Stomach (tissue), 9 donors: ENCODE results near the gene ANTXR2. TPM values are rescaled to one million over a fixed set of nuclear protein-coding genes. Genes with fewer than 3 reads are reported as not detected.

Source experiments
- DNase-seq, 2 donors: peaks; one replicate each; pipeline versions ENCODE4 v3.0.0 to v3.0.0-alpha.2; 2013 to 2019
- H3K27ac ChIP-seq, 5 donors: fragments of 200-600 bp in 4 of 5; sonication (generic) in 4 of 5; one replicate each; pipeline ENCODE4 v1.5.1; 2013 to 2019; ENCODE audit warnings: mild to moderate bottlenecking in 1 of 5, moderate library complexity in 1 of 5
- H3K27me3 ChIP-seq, 3 donors: fragments of 200-600 bp; sonication (generic); one replicate each; pipeline ENCODE4 v1.5.1; 2017 to 2019; ENCODE audit warnings: mixed run types in 1 of 3
- H3K36me3 ChIP-seq, 4 donors: fragments of 200-600 bp; sonication (generic); 1 replicate in 3 of 4; 2 replicates in 1 of 4; pipeline ENCODE4 v1.5.1; 2016 to 2019
- H3K4me1 ChIP-seq, 4 donors: fragments of 200-600 bp; sonication (generic); one replicate each; pipeline ENCODE4 v1.5.1; 2016 to 2019
- H3K4me3 ChIP-seq, 4 donors: fragments of 200-600 bp; sonication (generic) in 3 of 4; one replicate each; pipeline ENCODE4 v1.5.1; 2016 to 2019; ENCODE audit warnings: mild to moderate bottlenecking in 1 of 4
- H3K9me3 ChIP-seq, 4 donors: fragments of 200-600 bp; sonication (generic); one replicate each; pipeline ENCODE4 v1.5.1; 2016 to 2019
- EP300 ChIP-seq: sonication (generic); formaldehyde crosslinking; IDR thresholded peaks from one replicate; pipeline ENCODE4 v1.6.1; 2017; ENCODE audit warnings: antibody characterized with exemption
- POLR2A ChIP-seq, 4 donors: fragments of 450-650 bp; IDR thresholded peaks; one replicate each; pipeline ENCODE4 v1.6.1; 2016; ENCODE audit warnings: antibody characterized with exemption in 4 of 4, control low read depth in 2 of 4, mild to moderate bottlenecking in 1 of 4, moderate library complexity in 1 of 4
- POLR2AphosphoS5 ChIP-seq, 3 donors: sonication (generic); formaldehyde crosslinking; IDR thresholded peaks; one replicate each; pipeline ENCODE4 v1.6.1; 2016; ENCODE audit warnings: antibody characterized with exemption in 3 of 3
- WGBS, 5 donors: extraction: QIAGEN DNeasy Blood & Tissue Kit in 3 of 5; methylation state at CpG; one replicate each; pipeline versions ENCODE4 v1.1.5 to v1.1.7; 2013 to 2018; 5-methylcytosine and 5-hydroxymethylcytosine counted together
- intact Hi-C: fragments of 100-400 bp; cut with DNase I; formaldehyde crosslinking; loops from one replicate; pipeline ENCODE4 v1.15.1; 2023; ENCODE audit warnings: low total_unique reads
- polyA plus RNA-seq, 3 donors: library from polyadenylated mRNA; stranded (reverse); fragments of 200-250 nt; gene quantifications; one replicate each; pipeline ENCODE4 v1.2.3, GENCODE V29; 2013
- total RNA-seq, 5 donors: library from RNA; depleted of rRNA; stranded (reverse); fragments of >200 nt; gene quantifications; one replicate each; pipeline versions ENCODE4 v1.1.0 to v1.2.3, GENCODE V29; 2014 to 2016
- TF ChIP-seq, protein P1 (sequence below), 7 experiments: fragments of 450-650 bp in 4 of 7; fragments of 200-600 bp in 3 of 7; sonication (generic) in 3 of 7; IDR thresholded peaks; one replicate each; pipeline ENCODE4 v1.5.1; 2016 to 2019; ENCODE audit warnings: antibody characterized with exemption in 7 of 7, control low read depth in 2 of 7, mild to moderate bottlenecking in 1 of 7
- donor health status: healthy with polysubstance abuse.
- donor health status: Bipolar disorder and iron deficiency.
- donor health status: healthy.

ANTXR2 gene
- total and polyA plus RNA-seq, 8 donors = 8.3 to 116 (median 36.1) TPM

DNA sequence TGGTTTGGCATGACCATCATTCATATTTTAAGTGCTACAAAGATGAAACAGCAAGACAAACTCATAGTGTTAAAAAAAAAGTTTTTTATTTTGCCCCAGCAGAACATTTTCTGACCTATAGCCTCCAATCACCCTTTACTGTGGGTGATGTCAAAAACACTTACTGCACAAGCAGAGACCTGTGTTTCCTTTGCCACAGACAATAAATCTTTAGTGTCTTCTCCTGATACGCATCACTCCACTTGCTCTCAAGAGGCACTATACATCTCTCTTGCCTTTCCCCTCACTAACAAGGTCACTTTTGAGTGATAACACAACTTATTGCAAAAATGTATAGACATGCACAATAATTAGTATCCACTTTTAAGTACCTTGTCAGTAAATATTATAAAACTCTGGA, 125.6 kb downstream of the ANTXR2 start:
- no peak for DNase-seq
- intact Hi-C loops = no loop called here
- WGBS, 5 donors = 93 to 100% (median 97%) methylated on average over 1 of the region's 1 CpG

DNA sequence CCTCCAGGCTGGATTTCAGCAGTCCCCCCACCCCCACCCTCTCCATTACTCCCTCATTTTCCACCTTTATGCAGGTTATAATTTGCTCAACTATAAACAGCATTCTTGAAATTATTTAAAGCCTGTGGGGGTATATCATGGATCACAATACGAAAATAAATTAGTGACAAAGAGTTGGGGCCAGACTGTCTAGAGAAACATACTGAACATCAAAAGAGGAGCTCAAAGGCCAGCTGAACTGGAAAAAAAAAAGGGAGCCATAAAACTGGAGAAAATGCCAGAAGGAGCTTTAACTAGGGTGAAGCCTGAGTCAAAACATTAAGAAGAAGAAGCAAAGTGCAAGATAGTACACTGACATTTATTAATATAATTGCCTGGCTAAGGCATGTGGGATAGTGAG, 137.8 kb downstream of the ANTXR2 start:
- Histone ChIP-seq H3K27ac (no peak overlapping the region), H3K36me3 (no peaks in the 10 kb centered on the region), H3K9me3 (no peaks in the 10 kb centered on the region), H3K27me3 (no peaks in the 10 kb centered on the region), H3K4me1 (peaks cover 0 to 6% (median 4%) of the 10 kb centered on the region in 4 donors), H3K4me3 (no peak overlapping the region)
- TF ChIP-seq POLR2A (IDR thresholded peaks at IDR 0.05) (no peak), EP300 (no peak), POLR2AphosphoS5 (IDR thresholded peaks at IDR 0.05) (no peak)
- TF ChIP-seq, protein P1, sequence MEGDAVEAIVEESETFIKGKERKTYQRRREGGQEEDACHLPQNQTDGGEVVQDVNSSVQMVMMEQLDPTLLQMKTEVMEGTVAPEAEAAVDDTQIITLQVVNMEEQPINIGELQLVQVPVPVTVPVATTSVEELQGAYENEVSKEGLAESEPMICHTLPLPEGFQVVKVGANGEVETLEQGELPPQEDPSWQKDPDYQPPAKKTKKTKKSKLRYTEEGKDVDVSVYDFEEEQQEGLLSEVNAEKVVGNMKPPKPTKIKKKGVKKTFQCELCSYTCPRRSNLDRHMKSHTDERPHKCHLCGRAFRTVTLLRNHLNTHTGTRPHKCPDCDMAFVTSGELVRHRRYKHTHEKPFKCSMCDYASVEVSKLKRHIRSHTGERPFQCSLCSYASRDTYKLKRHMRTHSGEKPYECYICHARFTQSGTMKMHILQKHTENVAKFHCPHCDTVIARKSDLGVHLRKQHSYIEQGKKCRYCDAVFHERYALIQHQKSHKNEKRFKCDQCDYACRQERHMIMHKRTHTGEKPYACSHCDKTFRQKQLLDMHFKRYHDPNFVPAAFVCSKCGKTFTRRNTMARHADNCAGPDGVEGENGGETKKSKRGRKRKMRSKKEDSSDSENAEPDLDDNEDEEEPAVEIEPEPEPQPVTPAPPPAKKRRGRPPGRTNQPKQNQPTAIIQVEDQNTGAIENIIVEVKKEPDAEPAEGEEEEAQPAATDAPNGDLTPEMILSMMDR (IDR thresholded peaks at IDR 0.05) = no peak
- no peak for DNase-seq
- 77 to 94% (median 84%) methylated on average over 1 of the region's 1 CpG for WGBS, 5 donors
- intact Hi-C loops = no loop called here

More for the DNA sequence above, 125.6 kb downstream of the ANTXR2 start:
- Histone ChIP-seq H3K27ac (no peak overlapping the region), H3K4me3 (no peak overlapping the region), H3K27me3 (no peaks in the 10 kb centered on the region), H3K36me3 (no peaks in the 10 kb centered on the region), H3K9me3 (no peaks in the 10 kb centered on the region), H3K4me1 (peaks cover 0 to 17% (median 6%) of the 10 kb centered on the region in 4 donors)
- TF ChIP-seq, protein P1 (IDR thresholded peaks at IDR 0.05) = no peak
- no peak for TF ChIP-seq POLR2AphosphoS5 (IDR thresholded peaks at IDR 0.05)
- TF ChIP-seq POLR2A (IDR thresholded peaks at IDR 0.05) = no peak

DNA sequence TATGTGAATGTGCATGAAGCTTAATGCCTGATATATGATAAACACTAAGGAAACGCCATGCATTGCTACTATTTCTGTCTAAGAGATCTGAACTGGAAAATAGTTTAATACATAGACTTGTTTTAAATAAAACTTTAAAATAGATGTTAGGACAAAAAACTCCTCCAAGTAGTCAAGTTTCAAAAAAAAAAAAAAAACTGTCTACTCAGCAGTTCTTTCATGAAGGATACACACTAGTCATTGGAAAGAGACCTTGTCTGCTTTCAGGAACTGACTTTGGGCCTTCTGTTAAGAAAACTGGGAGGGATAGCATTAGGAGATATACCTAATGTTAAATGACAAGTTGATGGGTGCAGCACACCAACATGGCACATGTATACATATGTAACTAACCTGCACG, 138.4 kb downstream of the ANTXR2 start:
- intact Hi-C loops = no loop called here
- H3K36me3 ChIP-seq = no peaks in the 10 kb centered on the region
- H3K4me1 ChIP-seq = peaks cover 0 to 6% (median 4%) of the 10 kb centered on the region in 4 donors
- no peak for DNase-seq
- no peak overlapping the region for H3K27ac ChIP-seq
- H3K27me3 ChIP-seq = no peaks in the 10 kb centered on the region
- 88 to 98% (median 92%) methylated on average over 2 of the region's 2 CpGs for WGBS, 5 donors
- no peak overlapping the region for H3K4me3 ChIP-seq
- no peaks in the 10 kb centered on the region for H3K9me3 ChIP-seq
- TF ChIP-seq EP300 (no peak), POLR2AphosphoS5 (IDR thresholded peaks at IDR 0.05) (no peak), POLR2A (IDR thresholded peaks at IDR 0.05) (no peak)
- TF ChIP-seq, protein P1 (IDR thresholded peaks at IDR 0.05) = no peak

DNA sequence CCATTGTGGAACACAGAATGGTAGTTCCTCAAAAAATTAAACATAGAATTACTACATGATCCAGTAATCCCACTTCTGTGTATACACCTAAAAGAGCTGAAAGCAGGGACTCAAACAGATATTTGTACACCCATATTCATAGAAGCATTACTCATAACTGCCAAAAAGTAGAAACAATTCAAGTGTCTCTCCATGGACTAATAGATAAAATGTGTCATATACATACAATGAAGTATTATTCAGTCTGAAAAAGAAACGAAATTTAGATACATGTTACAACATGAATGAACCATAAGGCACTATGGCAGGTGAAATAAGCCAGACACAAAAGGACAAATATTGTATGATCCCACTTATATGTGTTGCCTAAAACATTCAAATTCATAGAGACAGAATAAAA, 145.1 kb downstream of the ANTXR2 start:
- Histone ChIP-seq H3K4me1 (peaks cover 0 to 6% (median 4%) of the 10 kb centered on the region in 4 donors), H3K36me3 (no peaks in the 10 kb centered on the region), H3K27me3 (no peaks in the 10 kb centered on the region), H3K9me3 (no peaks in the 10 kb centered on the region), H3K27ac (no peak overlapping the region), H3K4me3 (no peak overlapping the region)
- no peak for TF ChIP-seq POLR2AphosphoS5 (IDR thresholded peaks at IDR 0.05)
- TF ChIP-seq, protein P1 (IDR thresholded peaks at IDR 0.05) = no peak
- TF ChIP-seq EP300 = no peak
- TF ChIP-seq POLR2A (IDR thresholded peaks at IDR 0.05) = no peak
- intact Hi-C loops = no loop called here
- DNase-seq = no peak
- WGBS, 5 donors = 72 to 81% (median 75%) methylated on average over 1 of the region's 1 CpG
